CD14-positive monocyte (primary cell): ENCODE results near the gene XPO5. TPM values are rescaled to one million over a fixed set of nuclear protein-coding genes. Genes with fewer than 3 reads are reported as not detected.

ENCODE experiments used
- DNase-seq, 3 donors: peaks; one replicate each; pipeline ENCODE4 v3.0.0-alpha.2; 2011 to 2022
- H2AFZ ChIP-seq: 2 replicates; pipeline ENCODE4 v1.6.0; 2012; ENCODE audit warnings: mild to moderate bottlenecking, low read depth, low read length, inconsistent platforms; ENCODE audit not compliant: insufficient read depth, poor library complexity, severe bottlenecking
- H3K27ac ChIP-seq, 2 donors: 1 replicate in 1 of 2; 2 replicates in 1 of 2; pipeline ENCODE4 v1.5.1; 2012 to 2013; ENCODE audit warnings: low read length in 2 of 2, control low read depth in 1 of 2, inconsistent platforms in 1 of 2, low read depth in 1 of 2, mild to moderate bottlenecking in 1 of 2
- H3K27me3 ChIP-seq, 2 donors: one replicate each; pipeline versions ENCODE4 v1.6.0 to v1.6.1; 2011 to 2013; ENCODE audit warnings: low read length in 2 of 2; ENCODE audit not compliant: control insufficient read depth in 2 of 2, insufficient read depth in 2 of 2
- H3K36me3 ChIP-seq, 2 donors: replicated peaks in 1 of 2; 1 replicate in 1 of 2; 2 replicates in 1 of 2; pipeline versions ENCODE4 v1.5.1 to v1.6.1; 2012 to 2013; ENCODE audit warnings: low read length in 2 of 2, control low read depth in 1 of 2, inconsistent platforms in 1 of 2, mild to moderate bottlenecking in 1 of 2; ENCODE audit not compliant: insufficient read depth in 2 of 2, control insufficient read depth in 1 of 2
- H3K4me1 ChIP-seq, 2 donors: 1 replicate in 1 of 2; 2 replicates in 1 of 2; pipeline versions ENCODE4 v1.5.1 to v1.6.1; 2012 to 2013; ENCODE audit warnings: low read length in 2 of 2, control low read depth in 1 of 2, inconsistent platforms in 1 of 2, mild to moderate bottlenecking in 1 of 2, moderate library complexity in 1 of 2; ENCODE audit not compliant: insufficient read depth in 2 of 2, control insufficient read depth in 1 of 2
- H3K4me2 ChIP-seq: replicated peaks from 2 replicates; pipeline ENCODE3; 2012; ENCODE audit warnings: low read length, moderate library complexity, mild to moderate bottlenecking; ENCODE audit not compliant: poor library complexity, severe bottlenecking; ENCODE audit errors: extremely low read depth
- H3K4me3 ChIP-seq, 3 experiments: fragments of 200-600 bp in 1 of 3; sonication (generic) in 1 of 3; replicated peaks in 1 of 3; 1 replicate in 2 of 3; 2 replicates in 1 of 3; pipeline ENCODE4 v1.5.1; 2011 to 2013; ENCODE audit warnings: low read length in 3 of 3, mild to moderate bottlenecking in 3 of 3, control low read depth in 2 of 3, low read depth in 2 of 3, inconsistent platforms in 1 of 3, moderate library complexity in 1 of 3
- H3K79me2 ChIP-seq: 2 replicates; pipeline ENCODE4 v1.6.0; 2012; ENCODE audit warnings: mild to moderate bottlenecking, control low read depth, inconsistent platforms, low read length, moderate library complexity; ENCODE audit not compliant: insufficient read depth
- H3K9ac ChIP-seq: 2 replicates; pipeline ENCODE4 v1.6.0; 2017; ENCODE audit warnings: low read length, mild to moderate bottlenecking; ENCODE audit not compliant: insufficient read depth, poor library complexity, severe bottlenecking
- H3K9me3 ChIP-seq, 2 donors: replicated peaks in 1 of 2; 1 replicate in 1 of 2; 2 replicates in 1 of 2; pipeline versions ENCODE4 v1.5.1 to v1.6.1; 2012 to 2013; ENCODE audit warnings: low read length in 2 of 2, control low read depth in 1 of 2; ENCODE audit not compliant: control insufficient read depth in 1 of 2, insufficient read depth in 1 of 2
- H4K20me1 ChIP-seq: 2 replicates; pipeline ENCODE4 v1.6.0; 2012; ENCODE audit warnings: mild to moderate bottlenecking, low read length, control low read depth, moderate library complexity; ENCODE audit not compliant: insufficient read depth
- H3K27ac Mint-ChIP-seq, 7 donors: one replicate each; pipeline ENCODE4 v1.8.0; 2020; ENCODE audit warnings: mild to moderate bottlenecking in 7 of 7, mixed read lengths in 7 of 7, moderate library complexity in 6 of 7, inconsistent platforms in 2 of 7
- H3K27me3 Mint-ChIP-seq, 3 donors: one replicate each; pipeline ENCODE4 v1.8.0; 2021 to 2022; ENCODE audit warnings: low read depth in 3 of 3, mild to moderate bottlenecking in 3 of 3, mixed read lengths in 3 of 3, moderate library complexity in 3 of 3, inconsistent platforms in 1 of 3
- H3K36me3 Mint-ChIP-seq, 2 donors: one replicate each; pipeline ENCODE4 v1.8.0; 2020; ENCODE audit warnings: mixed read lengths in 2 of 2, inconsistent platforms in 1 of 2, mild to moderate bottlenecking in 1 of 2
- H3K4me1 Mint-ChIP-seq: one replicate; pipeline ENCODE4 v1.8.0; 2020; ENCODE audit warnings: mild to moderate bottlenecking, mixed read lengths
- H3K4me3 Mint-ChIP-seq, 2 donors: one replicate each; pipeline ENCODE4 v1.8.0; 2020; ENCODE audit warnings: mild to moderate bottlenecking in 2 of 2, mixed read lengths in 2 of 2, moderate library complexity in 1 of 2
- H3K9me3 Mint-ChIP-seq, 7 donors: one replicate each; pipeline ENCODE4 v1.8.0; 2020 to 2022; ENCODE audit warnings: mixed read lengths in 7 of 7, mild to moderate bottlenecking in 6 of 7, moderate library complexity in 6 of 7, inconsistent platforms in 2 of 7
- CTCF ChIP-seq: fragments of 200-600 bp; IDR thresholded peaks from one replicate; pipeline ENCODE4 v1.8.0; 2022; ENCODE audit warnings: antibody characterized with exemption, mild to moderate bottlenecking
- WGBS: methylation state at CpG from one replicate; pipeline ENCODE4 v1.1.5; 2013; ENCODE audit warnings: missing lambda C conversion rate; ENCODE audit not compliant: insufficient coverage; 5-methylcytosine and 5-hydroxymethylcytosine counted together
- intact Hi-C, 2 donors: fragments of 100-400 bp; cut with micrococcal nuclease; formaldehyde crosslinking; loops; one replicate each; pipeline versions ENCODE4 v1.15.0 to v1.15.1; 2023
- polyA plus RNA-seq, 3 donors: library from polyadenylated mRNA; depleted of rRNA in 1 of 3; unstranded in 2 of 3; stranded (reverse) in 1 of 3; fragments of 300-500 nt in 2 of 3; fragments of >200 nt in 1 of 3; fragmentation: Illumina TruSeq in 2 of 3; gene quantifications; 1 replicate in 2 of 3; 2 replicates in 1 of 3; pipeline ENCODE4 v1.2.3, GENCODE V29; 2012 to 2021

The XPO5 gene
- polyA plus RNA-seq, 3 donors = 8.0 to 17.5 (median 13.8) TPM

- H3K4me3 Mint-ChIP-seq = no peak overlapping the region
Observed at GRCh38 chr6:43614396-43614730, 38.5 kb upstream of the XPO5 start.

GRCh38 chr6:43613721-43614395, 38.0 kb upstream of the XPO5 start:
- no peaks in the 10 kb centered on the region for H3K9me3 ChIP-seq
- H3K4me1 ChIP-seq = peaks cover 3 to 4% of the 10 kb centered on the region in 2 donors
- H3K9me3 Mint-ChIP-seq = no peaks in the 10 kb centered on the region
- peaks cover 26 to 57% of the 10 kb centered on the region in 2 donors for H3K36me3 ChIP-seq
- H3K27me3 Mint-ChIP-seq = no peaks in the 10 kb centered on the region
- no peak overlapping the region for H3K4me3 ChIP-seq
- H3K36me3 Mint-ChIP-seq = peaks cover 24 to 51% of the 10 kb centered on the region in 2 donors
- H3K27me3 ChIP-seq = no peaks in the 10 kb centered on the region
- H2AFZ ChIP-seq = no peak overlapping the region
- no peak overlapping the region for H3K4me2 ChIP-seq
- intact Hi-C loops = no loop called here
- peaks cover 4% of the 10 kb centered on the region for H3K4me1 Mint-ChIP-seq
- H3K27ac Mint-ChIP-seq = peak overlapping the region in 1 of 7 donors; percentile 47
- H3K27ac ChIP-seq = no peak overlapping the region
- no peak overlapping the region for H3K4me3 Mint-ChIP-seq
- H3K9ac ChIP-seq = no peak overlapping the region
- H4K20me1 ChIP-seq = no peaks in the 10 kb centered on the region
- no peaks in the 10 kb centered on the region for H3K79me2 ChIP-seq
- no peak for DNase-seq
- 95% methylated on average over 5 of the region's 6 CpGs for WGBS
- TF ChIP-seq CTCF = no peak

More at GRCh38 chr6:43614396-43614730, 38.5 kb upstream of the XPO5 start:
- Histone ChIP-seq H4K20me1 (no peaks in the 10 kb centered on the region), H3K36me3 (peaks cover 28 to 62% of the 10 kb centered on the region in 2 donors), H3K4me1 (no peaks in the 10 kb centered on the region), H3K9ac (no peak overlapping the region), H3K4me2 (no peak overlapping the region), H3K9me3 (no peaks in the 10 kb centered on the region), H3K27ac (no peak overlapping the region), H2AFZ (no peak overlapping the region), H3K79me2 (no peaks in the 10 kb centered on the region), H3K27me3 (no peaks in the 10 kb centered on the region), H3K4me3 (no peak overlapping the region)
- Mint-ChIP-seq H3K27me3 (no peaks in the 10 kb centered on the region), H3K27ac (no peak overlapping the region), H3K36me3 (peaks cover 24 to 57% of the 10 kb centered on the region in 2 donors), H3K4me1 (peaks cover under 1% of the 10 kb centered on the region), H3K9me3 (no peaks in the 10 kb centered on the region)
- intact Hi-C loops = no loop called here
- no peak for TF ChIP-seq CTCF
- no peak for DNase-seq
- WGBS = 100% methylated on average over 1 of the region's 3 CpGs
